HG03103 (cell line): Measurements from ENCODE around the gene TMEM235.

Experiments
- ATAC-seq: cut with Tn5 transposase; IDR thresholded peaks from one replicate; pipeline ENCODE4 v1.9.1; 2021; ENCODE audit warnings: low read depth; ENCODE audit not compliant: unreplicated experiment

TMEM235 gene

GRCh38 chr17:78236362-78237127 is 5.1 kb downstream of the TMEM235 start:
- no peak for ATAC-seq

- no peak for ATAC-seq
Measured at GRCh38 chr17:78237401-78238012, 6.1 kb downstream of the TMEM235 start.

DNA sequence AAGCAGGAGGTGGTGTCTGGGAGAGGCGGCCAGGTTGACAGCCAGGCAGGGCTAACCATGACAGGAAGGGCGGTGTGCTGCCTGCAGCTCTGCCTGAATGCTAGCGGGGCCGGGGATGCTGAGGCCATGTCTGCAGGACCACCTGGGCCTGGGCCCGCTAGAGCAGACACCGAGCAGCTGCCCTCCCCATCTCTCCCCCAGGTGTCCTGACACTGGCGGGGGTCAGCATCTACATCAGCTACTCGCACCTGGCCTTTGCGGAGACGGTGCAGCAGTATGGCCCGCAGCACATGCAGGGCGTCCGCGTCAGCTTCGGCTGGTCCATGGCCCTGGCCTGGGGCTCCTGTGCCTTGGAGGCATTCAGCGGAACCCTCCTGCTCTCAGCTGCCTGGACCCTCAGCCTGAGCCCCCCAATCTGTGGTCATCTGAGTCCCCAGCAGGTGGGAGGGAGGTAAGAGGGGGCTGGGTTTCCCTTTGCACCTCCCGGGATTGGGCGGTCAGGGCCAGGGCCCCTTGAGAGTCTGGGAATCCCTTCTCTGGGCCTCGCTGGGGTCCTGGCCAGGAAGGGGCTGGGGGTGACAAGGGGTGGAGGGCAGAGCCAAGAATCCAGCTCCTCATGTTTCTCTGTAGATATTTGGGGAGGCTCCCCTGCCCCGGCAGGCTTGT is 7.5 kb downstream of the TMEM235 start:
- no peak for ATAC-seq

DNA sequence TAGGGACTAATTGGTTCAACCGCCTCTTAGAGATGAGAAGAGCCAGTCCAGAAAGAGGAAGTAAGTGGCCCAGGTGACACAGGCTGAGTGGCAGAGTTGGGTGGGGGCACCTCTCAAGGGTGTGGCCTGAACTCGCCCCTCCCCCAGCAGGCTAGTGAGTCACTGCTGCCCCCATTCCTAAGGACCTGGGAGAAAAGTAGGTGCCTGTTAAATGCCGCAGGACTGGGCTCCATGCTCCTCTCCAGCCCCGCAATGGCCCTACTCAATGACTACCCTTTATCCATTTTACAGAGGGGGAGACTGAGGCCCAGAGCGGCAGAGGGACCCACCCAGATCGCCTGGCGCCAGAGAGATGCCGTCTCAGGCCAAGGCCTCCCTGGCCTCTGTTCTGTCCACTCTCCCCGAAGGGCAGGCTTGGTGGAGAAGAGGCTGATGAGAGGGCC is 8.1 kb downstream of the TMEM235 start:
- no peak for ATAC-seq

DNA sequence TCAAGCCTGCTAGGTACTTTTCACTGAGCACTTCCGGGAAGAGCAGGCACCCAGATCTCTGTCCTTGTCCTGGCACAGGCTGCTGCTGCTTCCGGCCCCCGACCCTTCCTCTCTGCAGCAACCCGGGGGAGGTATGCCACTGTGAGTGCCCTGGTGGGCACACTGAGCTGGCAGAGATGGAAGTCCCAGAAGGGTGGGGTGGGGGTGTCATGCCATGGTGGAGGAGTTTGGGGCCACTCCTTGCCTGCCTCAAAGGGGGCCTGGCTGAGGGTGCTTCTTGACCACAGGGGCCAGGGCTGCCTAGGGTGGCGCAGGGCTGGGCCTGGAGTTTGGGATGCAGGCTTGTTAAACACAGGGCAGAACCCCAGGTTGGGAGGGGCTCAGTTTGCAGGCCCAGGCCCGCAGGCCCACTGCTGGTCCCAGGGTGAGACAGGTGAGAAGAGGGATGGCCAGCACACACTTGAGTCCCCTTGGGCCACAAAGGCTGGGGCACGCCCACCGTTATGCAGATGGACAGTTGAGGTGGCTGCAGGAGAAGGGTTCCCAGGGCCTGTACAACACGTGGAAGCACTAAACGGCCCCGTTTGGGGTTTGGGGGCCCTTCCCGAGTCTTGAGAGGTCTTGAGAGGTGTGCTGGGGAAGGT is 8.7 kb downstream of the TMEM235 start:
- no peak for ATAC-seq

- ATAC-seq = no peak
Measured at GRCh38 chr17:78240839-78241238, 9.4 kb downstream of the TMEM235 start.

DNA sequence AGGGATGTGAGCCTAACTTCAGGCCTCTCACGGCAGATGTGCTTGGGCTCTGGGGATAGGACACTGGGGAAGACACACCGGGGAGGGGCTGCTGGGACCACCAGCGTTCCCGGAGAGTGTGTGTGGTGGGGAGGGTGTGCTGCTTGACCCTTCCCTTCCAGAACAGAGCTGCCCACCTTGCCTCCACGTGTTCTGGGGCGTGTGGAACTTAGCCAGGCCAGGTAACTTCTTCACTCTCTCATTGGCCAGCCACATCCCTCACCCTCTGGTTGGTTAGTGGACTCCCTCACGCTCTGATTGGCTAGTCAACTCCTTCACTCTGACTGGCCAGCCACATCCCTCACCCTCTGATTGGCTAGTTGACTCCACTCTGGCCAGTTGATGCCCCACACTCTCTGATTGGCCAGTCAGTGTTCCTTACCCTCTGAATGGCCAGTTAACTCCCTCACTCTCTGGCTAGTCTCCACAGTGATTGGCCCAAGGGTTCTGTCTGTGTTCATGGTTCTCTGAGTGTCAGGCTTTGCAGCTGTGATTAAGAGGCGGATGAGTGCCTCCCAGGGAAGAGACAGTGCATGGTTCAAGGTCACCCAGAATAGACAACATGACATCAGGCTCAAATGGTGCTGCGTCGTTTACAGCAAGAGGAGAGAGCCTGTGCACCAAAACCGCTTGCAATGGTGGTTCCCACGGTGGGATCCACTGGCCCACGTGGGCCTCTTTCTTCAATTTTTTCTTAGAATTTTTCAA is 10.0 kb downstream of the TMEM235 start:
- no peak for ATAC-seq

GRCh38 chr17:78242024-78242742 is 10.8 kb downstream of the TMEM235 start:
- no peak for ATAC-seq

DNA sequence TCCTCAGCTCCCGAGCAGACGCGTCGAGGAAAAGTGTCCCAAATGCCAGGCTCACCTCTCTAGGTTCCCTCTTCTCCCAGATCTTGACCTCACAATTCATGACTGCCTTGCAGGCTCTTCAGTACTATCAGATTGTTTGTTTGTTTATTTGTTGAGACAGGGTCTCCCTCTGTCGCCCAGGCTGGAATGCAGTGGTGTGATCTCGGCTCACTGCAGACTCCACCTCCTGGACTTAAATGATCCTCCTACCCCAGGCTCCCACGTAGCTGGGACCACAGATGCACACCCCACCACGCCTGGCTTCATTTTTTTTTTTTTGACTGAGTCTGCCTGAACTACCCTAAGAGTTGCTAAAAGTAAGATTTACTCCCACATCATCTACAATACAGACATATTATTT is 15.9 kb downstream of the TMEM235 start:
- ATAC-seq = no peak

- no peak for ATAC-seq
Measured at GRCh38 chr17:78248051-78248914, 16.9 kb downstream of the TMEM235 start.

DNA sequence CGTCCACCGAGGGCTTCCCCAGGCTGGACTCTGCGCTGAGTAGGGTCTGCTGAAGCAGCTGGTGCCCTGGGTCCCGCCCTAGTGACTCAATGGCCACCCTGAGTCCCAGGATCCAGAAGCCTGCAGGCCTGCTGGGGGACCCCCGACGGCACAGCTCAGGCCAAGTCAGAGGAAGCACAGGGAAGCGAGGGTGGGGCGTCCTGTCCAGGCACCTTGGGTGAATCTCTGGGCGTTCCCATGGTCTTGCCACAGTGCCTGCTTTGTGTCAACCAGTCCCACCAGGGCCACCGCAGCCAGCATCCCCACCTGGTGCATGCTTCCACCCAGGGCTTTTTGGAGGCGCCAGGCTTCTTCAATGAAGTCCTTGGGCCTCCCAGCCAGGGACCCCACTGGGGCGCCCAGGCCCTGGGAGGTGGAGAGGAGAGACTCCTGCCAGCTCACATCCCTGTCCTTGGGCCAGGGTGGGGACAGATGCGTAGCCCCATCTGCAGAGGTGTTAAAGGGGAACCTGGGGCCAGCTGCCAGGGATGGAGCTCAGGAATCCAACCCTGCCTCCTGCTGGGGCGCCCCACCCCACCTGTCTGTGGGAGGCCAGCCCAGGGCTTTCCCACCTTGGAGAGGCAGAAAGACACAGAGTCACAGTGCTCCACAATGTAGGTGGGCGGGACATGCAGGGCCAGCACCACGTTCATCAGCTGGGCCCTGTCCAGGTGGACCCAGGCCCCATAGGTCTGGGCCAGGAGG is 17.8 kb downstream of the TMEM235 start:
- no peak for ATAC-seq

DNA sequence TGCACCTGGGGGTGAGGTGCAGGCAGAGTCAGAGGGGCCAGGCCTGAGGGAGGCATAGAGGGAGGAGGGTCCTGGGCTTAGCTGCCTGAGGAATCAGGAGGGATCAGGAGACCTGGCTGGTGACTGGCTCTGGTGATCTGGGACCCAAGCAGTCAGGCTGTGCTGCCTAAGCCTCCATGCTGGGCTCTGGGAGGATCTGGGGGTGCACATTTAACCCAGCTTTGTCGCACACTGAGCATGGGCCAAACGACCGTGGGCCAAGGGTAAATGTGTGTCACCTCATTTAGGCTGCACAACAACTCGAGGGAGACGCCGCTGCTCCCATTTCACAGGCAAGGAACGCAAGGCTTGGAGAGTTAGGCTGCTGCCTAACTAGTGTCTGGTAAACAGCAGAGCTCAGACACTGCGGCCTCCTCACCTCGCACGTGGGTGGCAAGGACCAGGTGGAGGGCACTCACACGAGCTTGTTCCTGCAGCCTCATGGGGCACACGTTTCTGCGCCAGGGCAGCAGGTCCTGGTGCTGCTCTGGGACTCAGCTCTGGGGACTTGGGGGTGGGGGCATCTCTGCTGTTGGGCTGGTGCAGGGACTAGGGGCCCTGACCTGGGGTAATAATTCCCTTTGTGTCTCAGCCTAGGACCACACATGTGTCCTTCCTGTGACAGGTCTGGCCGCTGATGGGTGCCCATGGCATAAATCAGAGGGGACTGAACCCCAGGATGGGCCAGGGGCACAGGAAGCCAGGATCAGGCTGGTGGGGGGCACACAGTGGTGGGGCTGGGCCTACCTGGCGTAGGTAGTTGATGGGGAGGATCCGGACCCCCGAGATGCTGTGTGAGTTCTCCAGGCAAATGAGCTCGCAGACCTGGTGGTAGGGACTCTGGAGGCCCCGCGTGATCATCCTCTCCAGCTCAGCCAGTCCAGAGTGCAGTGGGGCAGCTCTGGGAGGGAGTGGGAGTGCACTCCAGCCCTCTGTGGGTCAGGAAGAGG is 18.7 kb downstream of the TMEM235 start:
- no peak for ATAC-seq

DNA sequence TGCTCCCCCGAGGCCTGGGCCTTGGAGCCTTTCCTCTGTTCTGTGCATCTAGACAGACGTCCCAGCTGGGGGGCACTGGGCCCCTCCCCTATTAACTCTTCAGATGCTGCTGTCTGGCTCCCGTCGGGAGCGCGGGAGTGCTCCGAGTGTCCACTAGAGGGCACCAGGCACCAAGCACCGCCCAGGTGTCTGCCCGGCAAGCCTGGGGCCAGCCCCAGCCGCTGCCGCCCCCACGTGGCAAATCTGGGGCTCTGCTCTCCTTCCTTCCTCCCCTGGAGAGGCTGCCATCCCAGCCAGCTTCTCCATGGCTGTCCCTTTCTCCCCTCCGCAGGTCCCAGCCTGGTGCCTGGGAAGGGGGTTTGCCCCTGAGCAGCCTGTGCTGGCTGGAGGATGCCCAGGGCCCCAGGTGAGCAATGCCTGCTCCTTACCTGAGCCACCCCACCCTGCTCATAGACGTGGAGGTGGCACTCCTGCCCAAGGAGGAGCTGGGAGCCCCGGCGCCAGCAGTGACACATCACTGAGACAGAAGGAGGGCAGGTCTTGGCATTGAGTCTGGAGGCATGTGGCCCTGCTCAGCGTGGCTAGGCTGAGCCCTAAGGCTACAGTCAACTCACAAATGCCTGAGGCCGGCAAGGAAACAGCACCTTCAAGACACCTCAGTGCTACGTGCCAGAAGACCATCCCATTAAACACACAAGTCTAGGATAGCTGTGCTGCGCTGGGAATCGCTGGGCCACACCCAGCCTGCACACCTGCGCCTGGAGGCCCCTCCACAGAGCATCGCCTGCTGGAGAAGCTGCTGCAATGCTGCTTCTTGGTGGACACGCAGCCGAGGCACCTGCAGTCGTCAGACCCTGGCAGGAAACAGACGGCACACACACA is 19.7 kb downstream of the TMEM235 start:
- no peak for ATAC-seq

DNA sequence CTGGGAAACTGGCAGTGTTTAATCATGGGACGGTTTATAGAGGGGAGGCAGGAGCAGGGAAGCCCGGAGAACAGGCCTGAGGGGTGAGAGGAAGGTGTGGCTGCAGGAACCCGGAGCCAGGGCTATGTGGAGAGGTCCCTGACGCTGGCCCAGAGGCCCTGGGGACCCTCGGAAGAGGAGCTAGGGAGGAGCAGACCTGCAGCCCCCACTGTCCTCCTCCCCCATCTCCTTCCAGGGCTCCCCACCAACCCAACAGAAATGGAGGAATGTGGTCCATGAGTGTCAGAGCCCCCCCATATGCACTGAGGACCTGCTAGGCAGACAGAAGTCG is 20.3 kb downstream of the TMEM235 start:
- ATAC-seq = no peak

DNA sequence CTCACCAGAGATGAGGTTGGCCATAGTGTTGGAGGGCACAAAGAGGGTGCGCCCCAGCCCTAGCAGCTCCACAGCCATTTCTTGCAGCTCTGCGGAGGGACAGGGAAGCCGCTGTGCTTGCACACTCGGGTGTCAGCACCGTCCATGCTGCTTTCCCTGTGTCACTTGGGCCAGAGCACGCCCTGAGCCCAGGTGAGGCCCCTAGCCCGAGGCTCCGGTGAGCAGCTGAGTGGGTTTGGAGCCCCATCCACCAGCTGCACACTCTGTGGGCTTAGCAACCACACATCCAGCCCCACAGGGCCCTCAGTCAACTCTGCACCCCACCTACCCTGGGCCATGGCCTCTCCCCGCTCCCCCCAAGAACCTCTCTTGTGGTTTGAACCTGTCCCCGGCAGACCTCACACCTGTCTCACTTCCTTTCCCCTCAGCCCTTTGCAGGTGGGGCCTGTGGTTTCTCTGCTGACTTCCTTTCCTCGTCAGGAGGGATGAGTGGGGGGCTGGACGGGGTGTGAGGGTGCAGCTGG is 20.7 kb downstream of the TMEM235 start:
- no peak for ATAC-seq
